Thyroid gland (tissue), 4 donors: Measurements from ENCODE around the gene MAP3K8.

Experiments used
- POLR2A ChIP-seq, 2 donors: fragments of 450-650 bp; IDR thresholded peaks; one replicate each; pipeline ENCODE4 v1.6.1; 2017; ENCODE audit warnings: antibody characterized with exemption in 2 of 2, mild to moderate bottlenecking in 2 of 2, moderate library complexity in 1 of 2
- TF ChIP-seq, protein P1 (sequence below), 6 experiments: fragments of 200-600 bp in 3 of 6; fragments of 450-650 bp in 3 of 6; sonication (generic) in 3 of 6; IDR thresholded peaks; one replicate each; pipeline ENCODE4 v1.5.1; 2016 to 2019; ENCODE audit warnings: antibody characterized with exemption in 6 of 6, mild to moderate bottlenecking in 2 of 6, inconsistent platforms in 1 of 6, moderate library complexity in 1 of 6

DNA sequence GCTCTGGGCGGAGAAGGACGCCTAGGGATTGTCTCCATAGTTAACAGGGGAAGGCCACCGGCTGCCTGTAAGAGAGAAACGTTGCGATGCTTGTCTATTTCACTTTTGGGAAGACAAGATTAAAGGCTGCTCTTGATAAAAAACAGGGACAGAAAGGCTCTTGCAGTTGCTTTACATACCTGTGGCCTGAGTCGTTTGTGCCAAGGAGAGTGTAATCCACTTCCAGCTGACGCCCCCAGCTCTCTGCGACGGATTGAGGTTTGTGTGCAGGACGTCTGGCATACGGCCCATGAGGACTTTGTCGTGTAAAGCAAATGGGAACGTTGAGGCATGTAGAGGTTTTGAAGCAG is 1.1 kb downstream of the MAP3K8 start:
- TF ChIP-seq, protein P1, sequence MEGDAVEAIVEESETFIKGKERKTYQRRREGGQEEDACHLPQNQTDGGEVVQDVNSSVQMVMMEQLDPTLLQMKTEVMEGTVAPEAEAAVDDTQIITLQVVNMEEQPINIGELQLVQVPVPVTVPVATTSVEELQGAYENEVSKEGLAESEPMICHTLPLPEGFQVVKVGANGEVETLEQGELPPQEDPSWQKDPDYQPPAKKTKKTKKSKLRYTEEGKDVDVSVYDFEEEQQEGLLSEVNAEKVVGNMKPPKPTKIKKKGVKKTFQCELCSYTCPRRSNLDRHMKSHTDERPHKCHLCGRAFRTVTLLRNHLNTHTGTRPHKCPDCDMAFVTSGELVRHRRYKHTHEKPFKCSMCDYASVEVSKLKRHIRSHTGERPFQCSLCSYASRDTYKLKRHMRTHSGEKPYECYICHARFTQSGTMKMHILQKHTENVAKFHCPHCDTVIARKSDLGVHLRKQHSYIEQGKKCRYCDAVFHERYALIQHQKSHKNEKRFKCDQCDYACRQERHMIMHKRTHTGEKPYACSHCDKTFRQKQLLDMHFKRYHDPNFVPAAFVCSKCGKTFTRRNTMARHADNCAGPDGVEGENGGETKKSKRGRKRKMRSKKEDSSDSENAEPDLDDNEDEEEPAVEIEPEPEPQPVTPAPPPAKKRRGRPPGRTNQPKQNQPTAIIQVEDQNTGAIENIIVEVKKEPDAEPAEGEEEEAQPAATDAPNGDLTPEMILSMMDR (IDR thresholded peaks at IDR 0.05) = no peak
- TF ChIP-seq POLR2A (IDR thresholded peaks at IDR 0.05) = no peak
